PC-9 (cell line): Measurements from ENCODE around the gene PLCG2.

Source experiments
- EZH2 ChIP-seq: fragments of 200-600 bp; sonication (generic); IDR thresholded peaks from 2 replicates; pipeline ENCODE4 v1.8.0; 2017; ENCODE audit warnings: antibody characterized with exemption, low read depth
- TF ChIP-seq, protein P1 (sequence below): fragments of 200-600 bp; sonication (generic); conservative IDR thresholded peaks from 2 replicates; pipeline ENCODE4 v1.6.1; 2017; ENCODE audit warnings: mixed run types, antibody characterized with exemption, mild to moderate bottlenecking, moderate library complexity

DNA sequence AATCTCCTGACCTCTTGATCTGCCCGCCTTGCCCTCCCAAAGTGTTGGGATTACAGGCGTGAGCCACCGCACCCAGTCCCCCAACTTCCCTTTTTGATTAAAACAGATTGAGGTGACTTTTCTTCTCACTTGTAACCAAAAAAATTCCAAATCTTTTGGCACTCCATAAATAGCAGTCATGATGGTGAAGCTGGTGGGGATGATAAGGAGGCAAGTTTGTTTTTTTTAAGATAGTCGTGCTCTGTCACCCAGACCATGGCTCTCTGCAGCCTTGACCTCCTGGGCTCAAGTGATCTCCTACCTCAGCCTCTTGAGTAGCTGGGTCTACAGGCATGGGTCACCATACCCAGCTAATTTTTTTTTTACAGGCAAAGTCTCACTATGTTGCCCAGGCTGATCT, 34.7 kb upstream of the PLCG2 start:
- TF ChIP-seq, protein P1, sequence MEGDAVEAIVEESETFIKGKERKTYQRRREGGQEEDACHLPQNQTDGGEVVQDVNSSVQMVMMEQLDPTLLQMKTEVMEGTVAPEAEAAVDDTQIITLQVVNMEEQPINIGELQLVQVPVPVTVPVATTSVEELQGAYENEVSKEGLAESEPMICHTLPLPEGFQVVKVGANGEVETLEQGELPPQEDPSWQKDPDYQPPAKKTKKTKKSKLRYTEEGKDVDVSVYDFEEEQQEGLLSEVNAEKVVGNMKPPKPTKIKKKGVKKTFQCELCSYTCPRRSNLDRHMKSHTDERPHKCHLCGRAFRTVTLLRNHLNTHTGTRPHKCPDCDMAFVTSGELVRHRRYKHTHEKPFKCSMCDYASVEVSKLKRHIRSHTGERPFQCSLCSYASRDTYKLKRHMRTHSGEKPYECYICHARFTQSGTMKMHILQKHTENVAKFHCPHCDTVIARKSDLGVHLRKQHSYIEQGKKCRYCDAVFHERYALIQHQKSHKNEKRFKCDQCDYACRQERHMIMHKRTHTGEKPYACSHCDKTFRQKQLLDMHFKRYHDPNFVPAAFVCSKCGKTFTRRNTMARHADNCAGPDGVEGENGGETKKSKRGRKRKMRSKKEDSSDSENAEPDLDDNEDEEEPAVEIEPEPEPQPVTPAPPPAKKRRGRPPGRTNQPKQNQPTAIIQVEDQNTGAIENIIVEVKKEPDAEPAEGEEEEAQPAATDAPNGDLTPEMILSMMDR = no peak
- no peak for TF ChIP-seq EZH2
